Activated CD8-positive, alpha-beta memory T cell treated with anti-CD3 and anti-CD28 coated beads, Interleukin-2, amount 50 U/mL, for 4 hours (primary cell): ENCODE results near the gene NLRC3.
A peak's percentile ranks its signal among the peaks of the same experiment; 100 is the strongest.

Source experiments
- DNase-seq: peaks from one replicate; pipeline ENCODE4 v3.0.0-alpha.2; 2020

The NLRC3 gene

GRCh38 chr16:3596101-3596861 is 19.1 kb upstream of the NLRC3 start:
- no peak for DNase-seq

GRCh38 chr16:3595521-3596021 is 18.4 kb upstream of the NLRC3 start:
- DNase-seq, result no peak

GRCh38 chr16:3595110-3595486 is 17.9 kb upstream of the NLRC3 start:
- DNase-seq, result no peak

DNA sequence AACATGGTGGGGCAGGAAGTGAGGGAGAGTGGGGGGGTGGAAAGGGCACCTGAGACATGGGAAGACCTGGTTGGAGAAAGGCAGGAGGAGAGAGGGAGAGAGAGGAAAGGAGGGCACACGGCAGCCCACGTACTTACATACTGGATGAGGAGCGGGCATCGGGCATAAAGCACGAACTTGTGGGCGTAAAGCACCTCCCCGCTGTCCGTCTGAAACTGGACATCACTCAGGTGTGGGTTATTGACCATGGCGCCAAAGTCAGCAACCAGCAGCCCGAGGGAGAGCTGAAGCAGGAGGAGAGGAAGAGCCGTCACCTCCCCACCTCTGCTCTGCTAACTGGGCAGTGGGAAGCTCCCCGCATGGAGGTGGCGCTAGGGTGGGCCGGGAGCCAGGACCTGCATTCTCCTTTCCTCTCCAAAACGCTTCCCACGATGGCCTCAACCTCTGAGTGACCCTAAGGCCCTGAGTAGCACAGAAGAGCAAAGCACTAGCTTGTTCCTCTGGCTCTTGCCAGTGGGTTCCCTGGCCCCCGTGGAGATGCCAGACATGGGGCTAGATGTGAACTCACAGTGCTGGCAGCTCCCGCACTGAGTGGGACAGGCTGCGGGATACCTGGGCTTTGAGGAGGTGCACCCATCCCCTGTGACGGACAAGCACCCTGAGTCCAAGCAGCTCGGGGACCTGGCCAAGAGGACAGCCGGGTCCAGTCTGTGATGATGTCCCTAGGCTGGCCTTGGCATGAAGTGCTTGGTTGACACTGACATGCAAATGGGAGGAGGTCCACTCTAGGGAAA is 17.3 kb upstream of the NLRC3 start:
- DNase-seq, result no peak

GRCh38 chr16:3592559-3592958 is 15.4 kb upstream of the NLRC3 start:
- no peak for DNase-seq

DNA sequence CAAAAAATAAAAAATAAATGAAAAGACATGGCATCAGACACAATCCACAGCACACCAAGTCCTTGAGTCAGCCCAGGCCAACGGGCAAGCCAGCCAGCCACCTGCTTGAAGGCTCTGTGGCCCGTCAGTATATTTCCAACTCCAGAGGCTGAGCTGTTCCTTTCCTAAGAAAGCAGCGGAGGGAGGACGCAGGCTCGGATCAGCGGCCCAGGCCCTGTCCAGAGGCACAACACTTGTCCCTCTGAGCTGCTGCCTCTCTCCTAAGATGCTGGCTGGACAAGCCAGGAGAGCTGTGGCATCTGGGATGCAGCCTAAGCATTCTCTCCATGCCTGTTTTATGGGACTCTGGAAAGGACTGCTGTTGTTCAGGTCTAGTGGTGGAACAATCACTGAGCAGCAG is 14.8 kb upstream of the NLRC3 start:
- DNase-seq, result no peak

GRCh38 chr16:3591436-3591803 is 14.2 kb upstream of the NLRC3 start:
- DNase-seq, result no peak

DNA sequence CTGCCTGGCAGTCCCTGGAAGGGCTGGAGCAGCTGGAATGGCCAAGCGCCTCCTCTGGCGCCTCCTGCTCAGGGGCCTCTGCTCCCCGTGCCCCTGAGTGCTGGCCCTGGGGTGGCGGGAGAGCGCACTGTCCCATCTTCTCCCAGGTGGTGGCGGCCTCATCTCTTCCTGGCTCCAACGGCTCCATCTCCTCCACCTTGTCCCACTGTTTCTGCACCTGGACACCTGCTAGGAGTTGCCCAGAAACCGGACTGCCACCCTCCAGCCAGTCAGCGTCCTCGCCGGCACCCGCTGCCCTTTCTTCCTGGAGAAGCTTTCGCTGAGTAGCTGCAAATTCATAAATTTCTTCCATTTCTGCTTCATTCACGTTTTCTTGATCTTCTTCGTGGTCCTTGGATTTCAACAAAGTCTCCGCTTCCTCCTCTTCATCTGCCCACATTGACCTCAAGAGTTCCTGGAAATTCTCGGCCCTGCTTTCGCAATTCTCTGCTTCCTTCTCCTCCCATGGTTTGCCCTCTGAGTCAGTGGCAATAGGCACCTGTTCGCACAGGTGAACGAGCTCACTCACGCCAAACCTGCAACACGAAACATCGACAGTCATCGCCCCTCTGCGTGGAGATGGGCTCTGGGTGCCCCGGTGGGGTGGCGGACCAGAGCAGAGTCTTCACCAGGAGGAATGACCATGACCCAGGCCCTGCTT is 13.7 kb upstream of the NLRC3 start:
- DNase-seq, result no peak

DNA sequence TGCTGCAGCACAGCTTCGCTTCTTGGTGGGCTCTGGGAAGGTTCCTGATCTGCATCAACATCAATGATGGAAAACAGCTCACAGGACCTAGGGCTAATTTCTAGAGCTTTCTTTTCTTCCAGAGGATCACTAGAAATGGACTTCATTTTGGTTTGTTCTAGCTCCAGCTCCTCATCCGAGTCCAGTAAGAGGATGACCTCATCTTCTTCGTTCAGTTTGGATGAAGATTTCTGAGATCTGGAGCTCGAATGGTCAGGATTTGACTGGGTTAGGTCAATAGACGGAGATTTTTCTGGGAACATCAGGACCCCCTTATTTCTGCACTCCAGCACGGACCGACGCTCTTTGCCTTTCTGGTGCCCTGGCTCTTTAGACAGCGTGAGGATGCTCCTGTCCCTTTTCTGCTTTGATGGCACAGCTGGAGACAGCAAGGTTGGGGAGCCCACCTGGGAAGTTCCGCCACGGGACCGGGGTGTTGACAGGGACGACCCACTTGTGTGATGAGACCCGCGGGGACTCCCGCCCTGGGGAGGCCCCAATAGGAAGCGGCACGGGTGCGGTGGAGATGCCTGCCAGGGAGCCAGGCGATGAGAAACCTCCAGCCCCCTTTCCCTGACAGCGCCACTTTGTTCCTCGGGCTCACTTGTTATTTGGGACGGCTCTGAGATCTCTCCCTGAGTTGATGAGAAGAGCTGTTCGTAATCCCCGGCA is 12.9 kb upstream of the NLRC3 start:
- DNase-seq, result no peak

DNA sequence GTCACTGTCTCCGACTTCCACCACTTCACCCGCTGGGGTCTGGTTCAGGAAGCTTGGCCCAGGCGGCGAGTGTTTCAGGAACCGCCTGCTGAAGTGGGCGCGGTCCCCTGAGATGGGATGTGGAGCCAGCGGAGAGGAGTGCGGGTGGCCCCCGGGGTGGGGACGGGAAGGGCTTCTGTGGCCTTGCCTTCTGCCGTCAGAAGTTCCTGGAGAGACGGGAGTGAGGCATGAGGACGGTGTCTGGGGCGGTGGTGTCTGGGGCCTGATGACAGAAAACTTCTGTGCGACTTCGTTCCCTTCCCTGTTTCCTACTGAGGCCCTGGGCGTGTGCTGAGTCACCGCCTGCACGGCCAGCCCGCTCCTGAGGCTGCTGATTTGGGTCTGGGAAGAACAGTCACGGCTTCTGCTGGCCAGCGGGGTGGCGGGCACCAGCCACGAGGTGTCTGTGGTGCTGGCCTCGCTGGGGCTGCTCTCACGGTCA is 12.3 kb upstream of the NLRC3 start:
- DNase-seq, result no peak

GRCh38 chr16:3589001-3589400 is 11.8 kb upstream of the NLRC3 start:
- DNase-seq, result no peak

DNA sequence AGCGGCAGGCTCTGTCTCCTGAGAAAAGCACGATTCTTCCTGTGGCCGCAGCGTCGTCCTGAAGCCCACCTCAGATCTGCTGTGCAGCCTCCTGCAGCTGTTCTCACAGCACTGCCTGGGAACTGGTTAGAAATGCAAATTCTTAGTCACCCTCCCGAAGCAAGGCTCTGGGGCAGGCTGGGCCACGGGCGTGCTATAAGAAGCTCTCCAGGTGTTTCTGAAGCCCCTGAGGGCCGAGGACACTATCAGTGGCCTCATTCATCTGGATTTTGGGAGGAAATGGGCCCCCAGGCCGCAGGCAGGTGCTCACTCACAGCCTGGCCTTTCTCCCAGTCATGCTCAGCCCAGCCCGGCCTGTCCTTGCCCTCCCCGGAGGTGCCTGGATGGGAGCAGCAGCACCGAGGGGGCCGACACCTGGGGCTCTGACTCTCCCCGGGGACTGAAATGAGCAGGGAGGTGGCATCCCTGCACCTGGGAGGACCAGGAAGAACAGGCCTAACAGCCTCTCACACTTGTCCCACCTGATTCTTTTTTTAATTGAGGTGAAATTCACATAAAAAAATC is 10.4 kb upstream of the NLRC3 start:
- no peak for DNase-seq

DNA sequence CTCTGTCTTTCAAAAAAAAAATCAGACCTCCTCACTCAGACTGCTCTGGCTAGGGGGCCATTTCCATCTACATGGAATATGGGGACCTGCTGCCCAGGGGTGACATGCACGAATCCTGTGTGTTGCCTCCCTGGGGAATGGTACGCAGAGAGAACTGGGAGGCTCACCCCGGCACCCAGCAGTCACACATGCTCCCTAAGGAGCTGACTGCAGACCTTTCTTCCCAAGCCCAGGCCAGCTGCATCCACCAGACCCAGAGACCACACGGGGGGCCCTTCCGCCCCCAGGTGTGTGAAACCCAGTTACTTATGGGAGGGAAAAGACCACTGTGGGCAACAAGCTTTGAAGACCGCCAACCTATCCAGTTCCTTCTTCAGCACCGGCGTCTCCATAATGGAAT is 7.2 kb upstream of the NLRC3 start:
- DNase-seq, result no peak

- no peak for DNase-seq
These were observed 6.3 kb upstream of the NLRC3 start for GRCh38 chr16:3583303-3584038.

GRCh38 chr16:3582276-3583165 is 5.3 kb upstream of the NLRC3 start:
- DNase-seq, result no peak

DNA sequence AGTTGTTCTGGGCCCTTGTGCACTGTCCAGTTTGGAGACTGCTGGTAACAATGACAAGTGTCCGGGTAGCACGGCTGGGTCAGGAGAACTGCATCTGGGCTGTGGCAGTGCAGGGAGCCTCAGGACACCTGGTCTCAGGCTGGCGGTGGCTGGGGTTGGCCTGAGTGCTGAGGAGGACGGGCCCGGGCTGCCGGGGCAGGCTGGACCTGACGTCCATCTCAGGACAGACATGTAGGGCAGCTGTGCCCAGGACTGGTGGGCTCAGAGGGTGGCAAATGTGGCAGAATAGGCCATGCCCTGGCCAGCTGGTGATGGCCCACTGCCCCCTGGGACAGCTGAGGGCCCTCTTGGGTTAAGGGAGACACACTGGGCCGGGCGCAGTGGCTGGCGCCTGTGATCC is 4.2 kb upstream of the NLRC3 start:
- no peak for DNase-seq

DNA sequence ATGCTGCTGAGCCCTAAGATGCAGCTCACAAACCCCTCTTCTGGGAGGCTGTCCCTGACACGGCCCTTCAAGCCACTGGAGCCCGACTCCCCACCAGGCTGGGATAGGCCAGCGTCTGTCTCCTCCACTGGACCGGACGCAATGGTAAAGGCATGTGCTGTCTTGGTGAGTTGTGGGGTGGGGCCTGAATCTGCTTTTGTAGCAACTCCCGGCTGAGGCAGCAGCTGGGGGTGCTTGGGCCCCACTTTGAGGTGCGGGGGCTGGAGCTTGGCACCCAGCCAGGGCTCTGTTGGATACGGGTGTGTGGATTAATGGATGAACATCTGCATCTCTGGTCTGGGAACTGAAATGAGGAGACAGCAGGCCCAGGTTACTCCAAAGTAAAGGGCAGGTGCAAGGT is 3.5 kb upstream of the NLRC3 start:
- no peak for DNase-seq

DNA sequence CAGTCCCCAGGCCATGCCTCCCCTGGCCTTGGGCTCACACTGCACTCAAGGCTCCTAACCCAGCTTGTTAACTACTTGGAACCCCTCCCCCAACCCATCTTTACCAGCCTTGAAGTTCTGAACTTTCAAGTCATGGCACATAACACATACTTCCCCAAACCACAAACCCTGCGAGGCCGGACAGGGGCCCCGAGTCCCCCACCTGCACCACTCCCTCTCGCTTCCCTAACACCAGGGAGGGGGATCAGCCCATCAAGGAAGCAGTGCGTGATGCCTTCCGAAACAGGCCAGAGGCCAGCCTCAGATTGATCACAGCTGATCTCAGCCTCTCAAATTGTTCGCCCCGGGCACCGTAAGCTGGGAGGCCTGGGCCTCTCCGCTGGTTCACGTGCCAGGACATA is 3.0 kb upstream of the NLRC3 start:
- no peak for DNase-seq

DNA sequence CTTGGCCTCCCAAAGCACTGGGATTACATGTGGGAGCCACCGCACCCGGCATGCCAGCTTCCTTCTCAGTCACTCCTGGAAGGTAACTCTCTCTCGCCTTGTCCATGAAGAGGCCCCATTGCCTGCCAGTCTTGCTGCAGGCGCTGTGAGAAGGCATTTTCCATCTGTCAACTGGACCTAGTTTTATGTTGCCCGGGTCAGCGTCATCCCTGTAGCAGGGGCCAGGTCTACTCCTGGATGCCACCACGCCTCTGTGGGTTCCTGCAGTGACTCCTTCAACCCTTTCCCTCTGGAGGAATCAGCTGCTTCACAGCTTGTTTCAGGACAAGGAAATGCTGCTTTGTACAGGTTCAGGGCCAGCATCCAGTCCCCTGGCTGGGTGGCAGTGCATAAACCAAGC is 2.6 kb upstream of the NLRC3 start:
- DNase-seq, result no peak

GRCh38 chr16:3578610-3579551 is 1.7 kb upstream of the NLRC3 start:
- DNase-seq, result peak; percentile 43
